PC-9 (cell line): Measurements from ENCODE around the gene CDH20. TPM values are rescaled to one million over a fixed set of nuclear protein-coding genes. Genes with fewer than 3 reads are reported as not detected.

Source experiments
- BruUV-seq: library from RNA; stranded (reverse); fragments of 400-500 nt; replicated peaks from 2 replicates; lab custom pipeline; 2021; lab: Mats Ljungman, UMichigan
- CTCF ChIA-PET: fragments of 300-600 bp; sonication (Branson Sonifier 250); formaldehyde crosslinking; loops from one replicate; lab custom pipeline; 2022; ENCODE audit warnings: antibody characterized with exemption; lab: Charles Lee
- POLR2A ChIA-PET: fragments of 300-600 bp; sonication (Branson Sonifier 250); formaldehyde crosslinking; loops from one replicate; lab custom pipeline; 2022; ENCODE audit warnings: antibody characterized with exemption; ENCODE audit not compliant: unreplicated experiment; lab: Charles Lee
- DNase-seq, 2 experiments: peaks; one replicate each; pipeline versions ENCODE4 v3.0.0 to v3.0.0-alpha.2; 2015 to 2022; ENCODE audit warnings: mixed read lengths in 1 of 2
- H2AFZ ChIP-seq: fragments of 200-600 bp; sonication (generic); 2 replicates; pipeline ENCODE4 v1.8.1; 2017; ENCODE audit warnings: antibody characterized with exemption
- H3F3A ChIP-seq: fragments of 200-600 bp; sonication (generic); 2 replicates; pipeline ENCODE4 v1.8.1; 2017; ENCODE audit warnings: antibody characterized with exemption, mild to moderate bottlenecking, low read depth; ENCODE audit not compliant: insufficient read depth
- H3K27ac ChIP-seq: fragments of 200-600 bp; sonication (generic); 2 replicates; pipeline ENCODE4 v1.6.1; 2016; ENCODE audit warnings: mixed run types
- H3K27me3 ChIP-seq: fragments of 200-600 bp; sonication (generic); 2 replicates; pipeline ENCODE4 v1.6.1; 2016; ENCODE audit warnings: low read depth, mixed run types; ENCODE audit not compliant: insufficient read depth
- H3K36me3 ChIP-seq: fragments of 200-600 bp; sonication (generic); 2 replicates; pipeline ENCODE4 v1.6.1; 2016; ENCODE audit warnings: low read depth, mixed run types
- H3K4me1 ChIP-seq: fragments of 200-600 bp; sonication (generic); replicated peaks from 2 replicates; pipeline ENCODE4 v1.6.1; 2016; ENCODE audit warnings: mixed run types; ENCODE audit not compliant: insufficient read depth
- H3K4me2 ChIP-seq: fragments of 200-600 bp; sonication (generic); 2 replicates; pipeline ENCODE4 v1.6.1; 2017; ENCODE audit warnings: mixed run types
- H3K4me3 ChIP-seq: fragments of 200-600 bp; sonication (generic); 2 replicates; pipeline ENCODE4 v1.6.1; 2016; ENCODE audit warnings: mixed run types
- H3K79me2 ChIP-seq: fragments of 200-600 bp; sonication (generic); 2 replicates; pipeline ENCODE4 v1.6.1; 2017; ENCODE audit warnings: low read depth, mixed run types
- H3K9me2 ChIP-seq: fragments of 200-600 bp; sonication (generic); 2 replicates; pipeline ENCODE4 v1.8.1; 2017; ENCODE audit warnings: mild to moderate bottlenecking; ENCODE audit not compliant: insufficient read depth
- H3K9me3 ChIP-seq: fragments of 200-600 bp; sonication (generic); 2 replicates; pipeline ENCODE4 v1.8.1; 2016; ENCODE audit warnings: low read depth; ENCODE audit not compliant: insufficient read depth
- H4K20me1 ChIP-seq: fragments of 200-600 bp; sonication (generic); 2 replicates; pipeline ENCODE4 v1.8.1; 2017; ENCODE audit not compliant: insufficient read depth
- EZH2 ChIP-seq: fragments of 200-600 bp; sonication (generic); IDR thresholded peaks from 2 replicates; pipeline ENCODE4 v1.8.0; 2017; ENCODE audit warnings: antibody characterized with exemption, low read depth
- intact Hi-C: fragments of 100-400 bp; cut with micrococcal nuclease; formaldehyde crosslinking; loops from one replicate; pipeline ENCODE4 v1.10.0; 2022; ENCODE audit not compliant: unreplicated experiment
- total RNA-seq: library from RNA; stranded (reverse); gene quantifications from 2 replicates; pipeline ENCODE4 v1.2.3, GENCODE V29; 2021
- TF ChIP-seq, protein P1 (sequence below): fragments of 200-600 bp; sonication (generic); conservative IDR thresholded peaks from 2 replicates; pipeline ENCODE4 v1.6.1; 2017; ENCODE audit warnings: mixed run types, antibody characterized with exemption, mild to moderate bottlenecking, moderate library complexity

The CDH20 gene
- total RNA-seq, 1 experiment from 2014 or later = not detected

DNA sequence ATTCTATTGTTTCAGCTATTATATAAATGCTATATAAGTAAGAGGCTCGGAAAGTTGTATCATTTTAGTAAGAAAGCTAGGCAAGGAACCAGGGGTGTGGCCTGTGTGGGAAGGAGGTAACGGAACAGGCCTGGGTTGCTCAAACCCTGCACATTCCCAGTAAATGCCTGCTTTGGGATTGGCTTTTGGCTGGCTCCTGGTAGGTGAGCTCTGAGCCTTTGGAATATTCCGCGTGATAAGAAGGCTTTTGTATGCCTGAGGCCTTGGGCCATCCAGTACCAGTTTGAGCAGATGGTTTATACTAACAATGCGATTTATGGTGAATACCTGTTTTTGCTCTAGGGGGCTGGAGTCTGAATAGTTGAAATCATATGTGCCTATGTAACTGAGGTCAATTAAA, 42.6 kb upstream of the CDH20 start:
- ChIA-PET POLR2A (no interaction called here), CTCF (no interaction called here)
- H3K27ac ChIP-seq = no peak overlapping the region
- intact Hi-C loops = no loop called here
- no peaks in the 10 kb centered on the region for H3K9me2 ChIP-seq
- no peak overlapping the region for H3K4me3 ChIP-seq
- no peak overlapping the region for H3K4me2 ChIP-seq
- no peak for DNase-seq
- H3K36me3 ChIP-seq = no peaks in the 10 kb centered on the region
- H4K20me1 ChIP-seq = no peaks in the 10 kb centered on the region
- TF ChIP-seq, protein P1, sequence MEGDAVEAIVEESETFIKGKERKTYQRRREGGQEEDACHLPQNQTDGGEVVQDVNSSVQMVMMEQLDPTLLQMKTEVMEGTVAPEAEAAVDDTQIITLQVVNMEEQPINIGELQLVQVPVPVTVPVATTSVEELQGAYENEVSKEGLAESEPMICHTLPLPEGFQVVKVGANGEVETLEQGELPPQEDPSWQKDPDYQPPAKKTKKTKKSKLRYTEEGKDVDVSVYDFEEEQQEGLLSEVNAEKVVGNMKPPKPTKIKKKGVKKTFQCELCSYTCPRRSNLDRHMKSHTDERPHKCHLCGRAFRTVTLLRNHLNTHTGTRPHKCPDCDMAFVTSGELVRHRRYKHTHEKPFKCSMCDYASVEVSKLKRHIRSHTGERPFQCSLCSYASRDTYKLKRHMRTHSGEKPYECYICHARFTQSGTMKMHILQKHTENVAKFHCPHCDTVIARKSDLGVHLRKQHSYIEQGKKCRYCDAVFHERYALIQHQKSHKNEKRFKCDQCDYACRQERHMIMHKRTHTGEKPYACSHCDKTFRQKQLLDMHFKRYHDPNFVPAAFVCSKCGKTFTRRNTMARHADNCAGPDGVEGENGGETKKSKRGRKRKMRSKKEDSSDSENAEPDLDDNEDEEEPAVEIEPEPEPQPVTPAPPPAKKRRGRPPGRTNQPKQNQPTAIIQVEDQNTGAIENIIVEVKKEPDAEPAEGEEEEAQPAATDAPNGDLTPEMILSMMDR = no peak
- TF ChIP-seq EZH2 = no peak
- no TSS peak for BruUV-seq
- H3F3A ChIP-seq = no peaks in the 10 kb centered on the region
- no peak overlapping the region for H2AFZ ChIP-seq
- H3K4me1 ChIP-seq = no peaks in the 10 kb centered on the region
- no peaks in the 10 kb centered on the region for H3K9me3 ChIP-seq
- no peaks in the 10 kb centered on the region for H3K79me2 ChIP-seq
- H3K27me3 ChIP-seq = no peaks in the 10 kb centered on the region

DNA sequence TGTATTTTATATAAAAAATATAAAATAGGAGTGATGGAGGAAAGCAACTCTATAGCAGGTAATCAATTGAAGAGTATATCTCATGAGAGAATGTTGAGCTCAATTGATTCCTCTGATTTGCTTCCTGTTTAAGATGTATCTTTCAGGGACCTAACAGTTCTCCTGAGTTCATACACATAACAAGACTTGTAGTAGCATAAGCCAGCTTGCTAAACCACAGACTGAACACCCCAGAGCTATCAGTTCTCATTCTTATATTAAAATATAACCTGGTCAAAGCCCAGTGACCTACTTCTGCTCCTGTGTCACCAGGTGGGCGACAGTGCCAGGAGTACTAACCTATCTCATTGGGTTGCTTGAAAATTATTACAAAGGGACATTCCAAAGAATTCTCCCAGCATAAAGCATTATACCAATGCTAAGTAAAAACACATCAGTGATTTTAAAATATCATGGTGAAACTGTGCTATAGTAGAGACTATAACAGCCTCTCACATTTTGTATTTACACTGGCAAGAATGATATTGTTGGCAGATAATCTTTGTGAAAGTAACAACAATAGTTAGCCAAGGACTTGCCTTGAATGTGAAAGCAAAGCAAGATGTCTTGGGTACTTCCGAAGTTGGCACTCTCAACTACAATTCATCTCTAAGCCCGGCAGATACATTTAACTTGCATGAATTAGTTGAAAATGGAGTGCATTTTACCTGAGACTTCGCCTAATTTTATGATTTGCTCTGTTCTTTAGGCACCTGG, 40.8 kb upstream of the CDH20 start:
- no peaks in the 10 kb centered on the region for H3K36me3 ChIP-seq
- no peak for TF ChIP-seq EZH2
- TF ChIP-seq, protein P1 = no peak
- no peak overlapping the region for H3K4me2 ChIP-seq
- H3K27ac ChIP-seq = no peak overlapping the region
- no peaks in the 10 kb centered on the region for H3K4me1 ChIP-seq
- no peak for DNase-seq
- no TSS peak for BruUV-seq
- H3K27me3 ChIP-seq = no peaks in the 10 kb centered on the region
- no peak overlapping the region for H3K4me3 ChIP-seq
- intact Hi-C loops = no loop called here
- H3K79me2 ChIP-seq = no peaks in the 10 kb centered on the region
- CTCF ChIA-PET = no interaction called here
- H3K9me3 ChIP-seq = no peaks in the 10 kb centered on the region
- POLR2A ChIA-PET = no interaction called here
- no peaks in the 10 kb centered on the region for H3K9me2 ChIP-seq
- H3F3A ChIP-seq = no peaks in the 10 kb centered on the region
- H2AFZ ChIP-seq = no peak overlapping the region
- no peaks in the 10 kb centered on the region for H4K20me1 ChIP-seq

DNA sequence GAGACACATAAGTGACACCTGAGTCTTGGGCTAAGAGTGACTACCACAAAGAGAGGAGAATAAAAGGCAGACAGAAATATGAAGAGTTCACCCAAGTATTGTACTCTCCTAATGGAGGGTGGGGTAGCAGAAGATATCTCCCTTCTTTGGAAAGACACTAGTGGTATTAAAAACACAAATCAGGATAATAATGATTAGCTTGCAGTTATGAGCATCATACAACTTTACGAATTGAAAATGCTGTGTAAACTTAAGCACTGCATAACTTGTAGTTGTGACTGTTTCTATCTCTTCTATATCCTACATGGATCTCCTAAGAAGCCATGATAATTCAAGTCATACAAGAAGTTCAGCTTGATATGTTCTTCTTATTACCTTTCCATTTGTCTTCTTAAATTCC, 38.1 kb upstream of the CDH20 start:
- H3K27me3 ChIP-seq = no peaks in the 10 kb centered on the region
- intact Hi-C loops = no loop called here
- no TSS peak for BruUV-seq
- ChIA-PET CTCF (no interaction called here), POLR2A (no interaction called here)
- DNase-seq = no peak
- no peaks in the 10 kb centered on the region for H4K20me1 ChIP-seq
- H3K4me2 ChIP-seq = no peak overlapping the region
- no peaks in the 10 kb centered on the region for H3K9me2 ChIP-seq
- no peak overlapping the region for H2AFZ ChIP-seq
- H3K79me2 ChIP-seq = no peaks in the 10 kb centered on the region
- H3K9me3 ChIP-seq = no peaks in the 10 kb centered on the region
- H3F3A ChIP-seq = no peaks in the 10 kb centered on the region
- no peaks in the 10 kb centered on the region for H3K4me1 ChIP-seq
- no peaks in the 10 kb centered on the region for H3K36me3 ChIP-seq
- H3K27ac ChIP-seq = no peak overlapping the region
- H3K4me3 ChIP-seq = no peak overlapping the region
- TF ChIP-seq, protein P1 = no peak
